HG02798 (cell line): ENCODE results near the gene CKS1B.
"Not testable (repeated sequence)": the region's sequence is repeated elsewhere in the genome, so short reads cannot be mapped to it uniquely, and the experiment has no call there.

Experiments used
- ATAC-seq: cut with Tn5 transposase; IDR thresholded peaks from one replicate; pipeline ENCODE4 v1.9.1; 2021; ENCODE audit warnings: mild to moderate bottlenecking; ENCODE audit not compliant: unreplicated experiment, poor library complexity

Gene CKS1B

GRCh38 chr1:154962156-154962749 is 12.2 kb upstream of the CKS1B start:
- ATAC-seq = peak; percentile 7

DNA sequence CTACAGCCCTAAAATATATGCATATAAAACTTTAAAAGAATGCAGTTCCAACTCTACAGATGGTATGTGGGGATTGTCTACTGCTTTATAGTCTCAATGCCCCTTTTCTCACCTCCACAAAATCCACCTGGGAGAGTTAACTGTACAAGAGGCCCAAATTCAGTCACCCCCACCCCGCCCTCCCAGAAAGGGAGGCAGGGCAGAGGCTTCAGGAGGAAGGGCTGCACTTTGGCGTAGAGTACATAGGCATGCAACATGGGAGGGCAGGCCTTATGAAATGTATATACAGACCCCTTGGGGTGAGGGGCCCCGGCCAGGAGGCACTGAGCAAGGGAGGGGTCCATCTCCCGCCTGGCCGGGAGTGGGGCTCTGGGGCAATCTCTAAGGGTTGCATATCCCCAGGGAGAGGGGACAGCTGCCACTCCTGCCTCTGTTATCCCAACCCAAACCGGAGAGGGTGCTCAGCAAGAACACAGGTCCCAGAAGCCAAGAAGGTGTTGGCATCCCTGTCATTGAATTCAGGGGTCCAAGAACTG is 11.6 kb upstream of the CKS1B start:
- ATAC-seq = no peak

DNA sequence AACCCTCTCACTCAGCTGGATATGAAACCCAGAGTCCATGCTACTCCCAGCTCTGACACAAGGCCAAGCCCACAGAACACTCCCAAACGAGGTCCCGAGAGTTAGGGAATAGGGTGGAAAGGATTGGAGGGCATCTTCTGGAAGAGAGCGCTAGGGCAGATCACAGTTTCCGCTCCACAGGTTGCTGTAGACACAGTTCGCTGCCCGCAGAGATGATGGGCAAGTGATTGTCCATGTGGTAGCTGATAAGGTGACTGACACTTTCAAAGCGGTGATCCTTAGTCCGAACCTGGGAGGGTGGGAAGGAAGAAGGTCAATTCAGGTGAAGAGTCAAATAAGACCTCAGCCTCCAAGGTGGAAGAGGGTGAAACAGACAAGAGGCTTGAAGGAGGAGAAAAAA is 10.8 kb upstream of the CKS1B start:
- no peak for ATAC-seq

GRCh38 chr1:154964359-154964758 is 10.1 kb upstream of the CKS1B start:
- no peak for ATAC-seq

GRCh38 chr1:154966111-154966510 is 8.4 kb upstream of the CKS1B start:
- ATAC-seq = no peak

GRCh38 chr1:154967331-154967950 is 7.0 kb upstream of the CKS1B start:
- ATAC-seq = no peak

DNA sequence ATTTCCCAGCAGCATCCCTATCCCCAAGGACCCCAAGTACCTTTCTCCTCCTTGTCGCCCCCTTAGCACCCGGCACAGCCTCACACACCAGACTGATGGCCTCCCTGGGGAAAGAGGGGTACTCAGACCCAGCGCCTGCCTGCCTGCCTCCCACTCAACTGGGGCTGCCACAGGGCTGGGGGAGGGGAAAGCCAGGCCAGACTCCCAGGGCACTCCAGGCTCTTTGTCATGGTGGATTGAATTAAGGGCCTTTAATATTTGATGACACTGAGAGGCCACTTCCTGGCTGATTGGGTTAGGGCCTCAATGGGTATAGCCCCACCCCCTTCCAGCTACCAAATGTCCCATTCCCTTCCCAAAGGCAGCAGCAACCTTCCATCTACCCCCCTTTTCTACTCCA is 5.8 kb upstream of the CKS1B start:
- ATAC-seq = no peak

- ATAC-seq = no peak
Measured at GRCh38 chr1:154969246-154969645, 5.2 kb upstream of the CKS1B start.

DNA sequence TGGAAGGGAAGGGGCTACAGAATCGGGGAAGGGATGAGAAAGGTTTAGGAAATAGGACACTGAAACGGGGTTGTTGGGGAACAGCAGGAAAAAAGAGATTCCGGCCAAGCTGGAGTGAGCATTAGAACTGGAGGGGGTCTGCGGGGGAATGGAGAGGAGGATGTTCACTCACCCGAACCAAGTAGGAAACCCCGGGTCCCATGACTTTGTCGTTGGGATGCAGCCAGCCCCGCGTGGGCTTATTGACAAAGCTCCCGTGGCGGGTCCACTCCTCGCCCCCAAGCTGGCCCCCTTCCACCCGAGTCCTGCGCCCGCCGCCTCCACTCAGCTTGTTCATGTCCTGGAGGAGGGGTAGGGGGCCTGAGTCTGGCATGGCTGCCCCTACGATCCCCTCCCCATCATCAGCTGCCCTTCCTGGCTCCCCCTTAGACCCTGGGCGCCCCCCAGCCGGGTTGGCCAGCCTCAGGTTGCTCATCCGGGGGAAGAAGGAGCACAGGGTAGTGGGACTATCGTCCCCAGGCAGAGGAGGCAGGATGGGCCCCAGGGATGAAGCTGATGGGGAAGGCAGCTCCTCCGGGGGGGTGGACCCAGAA is 4.5 kb upstream of the CKS1B start:
- ATAC-seq = no peak

DNA sequence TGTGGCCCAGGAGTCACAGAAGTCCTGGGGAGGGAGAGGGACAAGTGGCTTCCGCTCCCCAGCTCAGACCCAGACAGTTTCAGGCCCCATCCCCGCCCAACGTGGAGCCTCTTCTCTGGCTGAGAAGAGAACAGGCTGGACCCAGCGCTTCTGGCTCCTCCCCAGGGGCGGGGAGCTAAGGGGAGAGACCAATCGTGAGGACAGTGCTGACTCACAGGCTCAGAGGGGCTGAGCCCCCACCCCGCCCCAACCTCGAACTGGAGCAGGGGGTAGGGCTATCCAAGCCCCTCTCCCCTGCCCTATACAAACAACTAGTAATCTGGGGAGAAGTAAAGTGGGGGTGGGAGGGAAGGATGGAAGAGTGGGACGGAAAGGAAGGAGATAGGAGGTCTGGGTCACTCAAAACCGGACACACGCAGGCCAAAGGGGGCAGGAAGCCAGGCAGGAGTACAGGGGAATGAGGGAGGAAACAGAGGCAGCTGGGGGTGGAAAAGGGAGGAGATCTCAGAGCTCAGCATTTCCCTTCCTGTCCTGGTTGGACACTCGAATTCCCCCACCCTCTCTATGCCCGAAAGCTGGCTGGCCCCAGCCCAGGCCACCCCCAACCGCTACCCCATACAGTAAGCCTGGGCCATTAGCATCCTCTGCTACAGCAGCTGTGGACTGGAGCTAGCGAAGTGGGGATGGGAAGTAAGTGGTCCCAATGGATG is 3.7 kb upstream of the CKS1B start, which contains the start of gene SHC1:
TSS of gene SHC1 (minus strand) at position 117 of the 710 bp plus-strand sequence. CDS start 221 bp downstream, outside the sequence.
- ATAC-seq = no peak

DNA sequence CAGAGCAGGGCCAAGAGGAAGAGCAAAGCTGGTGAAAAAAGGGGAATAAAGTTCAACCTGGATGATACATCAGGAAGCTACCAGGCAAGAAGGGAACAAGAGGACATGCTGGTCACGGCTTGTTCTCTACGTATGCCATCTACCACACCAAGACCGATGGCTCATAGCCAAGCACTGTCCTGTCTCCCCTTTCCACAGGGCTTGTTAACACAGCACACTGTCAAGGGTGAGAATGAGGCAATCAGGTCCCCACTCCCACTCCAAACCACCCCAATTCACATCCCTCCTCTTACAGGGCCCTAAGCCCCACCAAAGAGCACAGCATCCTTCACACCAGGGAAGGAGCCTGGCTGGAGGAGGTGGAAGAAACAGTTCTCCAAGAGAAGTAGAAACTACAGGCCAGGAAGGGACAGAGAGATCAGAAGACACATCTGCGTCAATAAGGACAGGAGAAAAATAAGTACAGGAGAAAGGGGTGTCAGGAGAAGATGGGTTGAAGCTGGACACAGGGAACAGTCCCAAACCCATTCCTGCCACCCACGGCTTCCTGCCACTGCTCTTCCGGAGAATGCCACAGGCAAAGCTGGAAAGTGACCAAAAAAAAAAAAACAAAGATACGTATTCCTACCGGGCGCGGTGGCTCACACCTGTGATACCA is 3.0 kb upstream of the CKS1B start:
- no peak for ATAC-seq

DNA sequence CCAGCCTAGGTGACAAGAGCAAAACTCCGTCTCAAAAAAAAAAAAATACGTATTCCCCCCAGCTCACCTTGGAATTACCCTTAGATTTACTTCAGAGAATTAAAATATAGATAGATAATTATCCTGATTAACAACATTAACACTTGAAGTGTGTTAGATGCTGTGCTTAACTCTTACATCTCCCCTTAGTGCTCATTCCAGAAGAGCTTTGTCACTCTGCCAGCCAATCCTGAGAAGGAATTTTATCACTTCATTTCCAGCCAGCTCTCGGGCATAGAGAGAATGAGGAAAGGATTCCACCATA is 2.3 kb upstream of the CKS1B start:
- no peak for ATAC-seq

DNA sequence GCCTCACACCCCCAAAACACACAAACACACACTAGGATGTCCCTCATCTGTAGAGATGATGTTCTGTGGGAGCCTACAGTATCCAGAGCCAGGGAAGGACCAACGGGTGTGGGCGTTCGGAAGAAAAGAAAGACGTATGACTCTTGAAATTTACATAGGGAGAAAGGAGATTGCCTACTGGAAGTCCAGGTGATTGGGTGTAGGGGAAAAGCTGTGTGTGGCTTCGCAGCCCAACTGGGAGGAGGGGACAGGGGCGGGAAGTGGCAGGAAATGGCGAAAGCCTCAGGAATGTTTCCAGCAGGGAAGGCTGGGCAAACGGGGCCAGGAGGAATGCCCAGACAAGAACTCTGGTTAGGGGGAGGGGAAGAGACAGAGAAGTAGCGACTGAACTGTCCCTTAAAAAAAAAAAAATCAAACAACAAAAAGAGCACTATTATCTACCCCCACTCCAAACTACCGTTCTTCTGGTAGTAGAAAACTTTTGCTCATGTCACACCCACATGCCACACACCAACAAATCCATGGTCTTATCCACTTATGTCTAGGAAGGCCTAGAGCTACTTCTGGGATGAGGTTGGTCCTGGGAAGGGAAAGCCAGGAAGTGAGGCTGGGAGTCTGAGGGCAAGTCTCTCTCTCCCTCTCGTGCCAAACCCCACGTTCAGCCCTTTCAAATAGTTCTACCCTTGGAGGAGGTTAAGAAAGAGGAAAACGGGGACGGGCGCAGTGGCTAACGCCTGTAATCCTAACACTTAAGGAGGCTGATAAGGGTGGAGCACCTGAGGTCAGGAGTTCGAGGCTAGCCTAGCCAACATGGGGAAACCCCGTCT is 1.8 kb upstream of the CKS1B start:
- no peak for ATAC-seq

- peak; percentile 23 for ATAC-seq
Measured at GRCh38 chr1:154973344-154974101, 958 bp upstream of the CKS1B start.

GRCh38 chr1:154974808-154975408 is 427 bp downstream of the CKS1B start:
- peak; percentile 58 for ATAC-seq

DNA sequence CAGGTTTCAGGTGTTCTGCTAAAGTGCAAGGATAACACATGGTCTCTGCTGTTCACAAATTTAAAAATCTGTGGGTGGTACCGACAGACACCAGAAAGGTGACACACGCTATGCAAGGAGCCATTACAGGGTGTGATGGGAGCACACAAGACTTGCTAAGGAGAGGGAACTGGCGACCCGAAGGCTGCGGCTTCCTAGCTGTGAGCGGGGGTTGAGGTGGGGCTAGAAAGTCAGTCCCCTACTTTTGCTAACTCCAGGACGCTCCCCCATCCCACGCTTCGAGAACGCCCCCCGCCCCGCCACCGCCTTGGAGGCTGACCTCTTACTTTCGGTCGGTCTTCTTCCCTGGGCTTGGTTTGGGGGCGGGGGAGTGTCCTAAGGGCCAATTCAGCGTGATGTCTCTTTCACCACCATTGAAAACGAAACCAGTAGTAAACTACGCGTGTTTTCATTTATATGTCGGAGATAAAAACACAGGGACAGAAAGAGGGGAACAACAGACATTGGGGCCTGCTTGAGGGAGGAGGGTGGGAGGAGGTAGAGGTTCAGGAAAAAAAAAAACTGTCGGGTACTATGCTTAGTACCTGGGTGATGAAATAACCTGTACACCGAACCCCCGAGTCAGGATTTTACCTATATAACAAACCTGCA is 1.1 kb downstream of the CKS1B start:
- no peak for ATAC-seq

- ATAC-seq = not testable (repeated sequence)
Measured at GRCh38 chr1:154977762-154978161, 3.3 kb downstream of the CKS1B start.

GRCh38 chr1:154978360-154978759 is 3.9 kb downstream of the CKS1B start:
- ATAC-seq = no peak
